ENCODE measurements around the gene ROBO1. TPM values are rescaled to one million over a fixed set of nuclear protein-coding genes. Genes with fewer than 3 reads are reported as not detected.
A peak's percentile ranks its signal among the peaks of the same experiment; 100 is the strongest.

Gene ROBO1
- total RNA-seq, 1 donor from 2014 or later, result 71.7 TPM

DNA sequence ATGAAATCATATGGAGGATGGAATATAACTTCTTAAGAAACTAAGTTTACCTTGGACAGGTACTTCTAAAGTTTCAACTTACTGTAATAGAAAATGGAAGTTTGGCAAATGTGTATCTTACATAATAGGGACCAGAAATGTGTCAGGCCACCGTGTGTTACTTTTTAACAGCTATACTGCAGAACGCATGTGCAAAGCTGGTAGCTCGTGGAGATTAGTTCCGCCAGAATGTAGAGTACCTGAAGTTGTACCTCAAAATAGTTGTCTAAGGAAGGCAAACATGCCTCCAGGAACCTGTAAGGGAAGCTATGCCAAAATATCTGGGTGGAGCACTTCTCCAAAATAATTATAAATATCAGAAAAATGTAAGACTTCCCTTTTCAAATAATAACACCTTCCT, 920.6 kb downstream of the ROBO1 start:
- no peak for TF ChIP-seq CTCF (IDR thresholded peaks at IDR 0.05; ENCODE audit: insufficient read depth, low read depth, low read length)
- no peak for TF ChIP-seq EZH2 (IDR thresholded peaks at IDR 0.05; ENCODE audit: insufficient read depth, low read length)
- Histone ChIP-seq H3K4me3 (ENCODE audit: insufficient read depth, low read depth, low read length) (no peak overlapping the region), H3K4me2 (ENCODE audit: low read length) (peak overlapping the region; percentile 38), H3K79me2 (ENCODE audit: insufficient read depth, low read length) (no peaks in the 10 kb centered on the region), H2AFZ (ENCODE audit: low read depth, low read length) (no peak overlapping the region), H3K9ac (ENCODE audit: low read length) (no peak overlapping the region), H3K27ac (ENCODE audit: low read depth, low read length) (peak overlapping the region; percentile 26), H4K20me1 (ENCODE audit: insufficient read depth, low read length) (no peaks in the 10 kb centered on the region), H3K4me1 (ENCODE audit: insufficient read depth, low read length) (peaks cover 3% of the 10 kb centered on the region), H3K9me3 (ENCODE audit: insufficient read depth, low read depth, low read length) (no peaks in the 10 kb centered on the region), H3K36me3 (ENCODE audit: insufficient read depth, low read length) (no peaks in the 10 kb centered on the region), H3K27me3 (ENCODE audit: insufficient read depth, low read length) (no peaks in the 10 kb centered on the region)
- Mint-ChIP-seq H3K27ac (ENCODE audit: unreplicated experiment) (peak overlapping the region; percentile 48), H3K4me3 (ENCODE audit: unreplicated experiment) (no peak overlapping the region), H3K36me3 (ENCODE audit: low read depth, unreplicated experiment) (no peaks in the 10 kb centered on the region), H3K4me1 (ENCODE audit: low read depth, unreplicated experiment) (peaks cover 32% of the 10 kb centered on the region), H3K9me3 (ENCODE audit: unreplicated experiment) (no peaks in the 10 kb centered on the region), H3K27me3 (ENCODE audit: low read depth, unreplicated experiment) (no peaks in the 10 kb centered on the region)
- FAIRE-seq (no peak), DNase-seq (ENCODE audit: low read depth) (no peak)

GRCh38 chr3:78846718-78847117, 921.1 kb downstream of the ROBO1 start:
- no peaks in the 10 kb centered on the region for H4K20me1 ChIP-seq (ENCODE audit: insufficient read depth, low read length)
- peak overlapping the region; percentile 38 for H3K4me2 ChIP-seq (ENCODE audit: low read length)
- no peak overlapping the region for H3K4me3 ChIP-seq (ENCODE audit: insufficient read depth, low read depth, low read length)
- TF ChIP-seq CTCF (IDR thresholded peaks at IDR 0.05; ENCODE audit: insufficient read depth, low read depth, low read length), result no peak
- TF ChIP-seq EZH2 (IDR thresholded peaks at IDR 0.05; ENCODE audit: insufficient read depth, low read length), result no peak
- peaks cover 3% of the 10 kb centered on the region for H3K4me1 ChIP-seq (ENCODE audit: insufficient read depth, low read length)
- peak overlapping the region; percentile 26 for H3K27ac ChIP-seq (ENCODE audit: low read depth, low read length)
- H3K27ac Mint-ChIP-seq (ENCODE audit: unreplicated experiment), result peak overlapping the region; percentile 48
- H3K27me3 ChIP-seq (ENCODE audit: insufficient read depth, low read length), result no peaks in the 10 kb centered on the region
- H3K9me3 ChIP-seq (ENCODE audit: insufficient read depth, low read depth, low read length), result no peaks in the 10 kb centered on the region
- H3K9me3 Mint-ChIP-seq (ENCODE audit: unreplicated experiment), result no peaks in the 10 kb centered on the region
- peak; percentile 92 for DNase-seq (ENCODE audit: low read depth)
- no peak for FAIRE-seq
- no peaks in the 10 kb centered on the region for H3K36me3 Mint-ChIP-seq (ENCODE audit: low read depth, unreplicated experiment)
- no peaks in the 10 kb centered on the region for H3K27me3 Mint-ChIP-seq (ENCODE audit: low read depth, unreplicated experiment)
- H2AFZ ChIP-seq (ENCODE audit: low read depth, low read length), result no peak overlapping the region
- no peaks in the 10 kb centered on the region for H3K36me3 ChIP-seq (ENCODE audit: insufficient read depth, low read length)
- no peak overlapping the region for H3K9ac ChIP-seq (ENCODE audit: low read length)
- H3K79me2 ChIP-seq (ENCODE audit: insufficient read depth, low read length), result no peaks in the 10 kb centered on the region
- peaks cover 32% of the 10 kb centered on the region for H3K4me1 Mint-ChIP-seq (ENCODE audit: low read depth, unreplicated experiment)
- no peak overlapping the region for H3K4me3 Mint-ChIP-seq (ENCODE audit: unreplicated experiment)

DNA sequence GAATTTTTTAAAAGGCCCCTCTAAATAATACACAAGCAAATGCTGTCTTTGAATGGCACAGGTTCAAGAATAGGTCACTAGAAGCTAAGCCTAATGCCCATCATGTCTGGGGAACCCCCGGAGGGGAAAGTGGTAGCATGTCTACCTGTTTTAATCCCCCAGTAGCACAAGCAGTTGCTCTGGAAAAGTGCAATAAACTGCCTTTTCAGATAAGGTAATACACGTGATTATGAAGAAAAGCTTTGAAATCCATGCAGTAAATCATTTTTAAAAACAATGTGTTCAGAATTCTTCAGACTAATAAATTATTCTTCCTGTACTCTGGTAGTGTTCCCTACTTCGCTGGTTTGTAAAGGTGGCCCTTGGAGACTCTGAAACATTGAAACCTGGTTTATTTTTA, 922.2 kb downstream of the ROBO1 start:
- no peaks in the 10 kb centered on the region for H3K36me3 Mint-ChIP-seq (ENCODE audit: low read depth, unreplicated experiment)
- H3K79me2 ChIP-seq (ENCODE audit: insufficient read depth, low read length), result no peaks in the 10 kb centered on the region
- H2AFZ ChIP-seq (ENCODE audit: low read depth, low read length), result no peak overlapping the region
- TF ChIP-seq CTCF (IDR thresholded peaks at IDR 0.05; ENCODE audit: insufficient read depth, low read depth, low read length) (no peak), EZH2 (IDR thresholded peaks at IDR 0.05; ENCODE audit: insufficient read depth, low read length) (no peak)
- H3K27ac Mint-ChIP-seq (ENCODE audit: unreplicated experiment), result peak overlapping the region; percentile 79
- no peaks in the 10 kb centered on the region for H3K27me3 ChIP-seq (ENCODE audit: insufficient read depth, low read length)
- DNase-seq (ENCODE audit: low read depth), result no peak
- H3K9me3 Mint-ChIP-seq (ENCODE audit: unreplicated experiment), result no peaks in the 10 kb centered on the region
- H4K20me1 ChIP-seq (ENCODE audit: insufficient read depth, low read length), result no peaks in the 10 kb centered on the region
- no peak overlapping the region for H3K4me3 ChIP-seq (ENCODE audit: insufficient read depth, low read depth, low read length)
- H3K4me1 Mint-ChIP-seq (ENCODE audit: low read depth, unreplicated experiment), result peaks cover 32% of the 10 kb centered on the region
- H3K4me3 Mint-ChIP-seq (ENCODE audit: unreplicated experiment), result no peak overlapping the region
- H3K4me1 ChIP-seq (ENCODE audit: insufficient read depth, low read length), result peaks cover 3% of the 10 kb centered on the region
- no peaks in the 10 kb centered on the region for H3K9me3 ChIP-seq (ENCODE audit: insufficient read depth, low read depth, low read length)
- no peak overlapping the region for H3K9ac ChIP-seq (ENCODE audit: low read length)
- no peak overlapping the region for H3K27ac ChIP-seq (ENCODE audit: low read depth, low read length)
- FAIRE-seq, result no peak
- H3K4me2 ChIP-seq (ENCODE audit: low read length), result no peak overlapping the region
- no peaks in the 10 kb centered on the region for H3K27me3 Mint-ChIP-seq (ENCODE audit: low read depth, unreplicated experiment)
- no peaks in the 10 kb centered on the region for H3K36me3 ChIP-seq (ENCODE audit: insufficient read depth, low read length)
